Measurements from ENCODE around the gene SLC27A2.

DNA sequence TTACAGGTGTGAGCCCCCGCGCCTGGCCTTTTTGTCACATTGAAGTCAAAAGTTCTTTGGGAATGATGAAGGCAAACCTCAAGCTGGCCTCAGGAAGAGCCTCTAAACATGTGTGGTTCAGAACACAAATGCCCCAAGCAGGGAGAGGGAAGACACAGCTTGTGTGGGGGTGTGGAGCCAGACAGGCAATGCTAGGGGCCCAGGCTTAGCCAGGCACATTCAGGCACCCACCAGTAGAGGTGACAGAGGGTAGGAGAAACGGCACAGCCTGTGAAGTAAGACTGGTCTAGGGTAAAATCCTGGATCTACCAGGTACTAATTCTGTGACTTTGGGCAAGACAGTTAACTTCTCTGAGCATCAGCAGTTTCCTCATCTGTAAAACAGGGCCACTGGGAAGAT lies 80.0 kb downstream of the SLC27A2 start:
- no peak for TF ChIP-seq SMC3 (IDR thresholded peaks at IDR 0.05; ENCODE audit: borderline replicate concordance, low read length)
- no peak for TF ChIP-seq CREM (IDR thresholded peaks at IDR 0.05; ENCODE audit: low read depth)
- TF ChIP-seq, protein P1, sequence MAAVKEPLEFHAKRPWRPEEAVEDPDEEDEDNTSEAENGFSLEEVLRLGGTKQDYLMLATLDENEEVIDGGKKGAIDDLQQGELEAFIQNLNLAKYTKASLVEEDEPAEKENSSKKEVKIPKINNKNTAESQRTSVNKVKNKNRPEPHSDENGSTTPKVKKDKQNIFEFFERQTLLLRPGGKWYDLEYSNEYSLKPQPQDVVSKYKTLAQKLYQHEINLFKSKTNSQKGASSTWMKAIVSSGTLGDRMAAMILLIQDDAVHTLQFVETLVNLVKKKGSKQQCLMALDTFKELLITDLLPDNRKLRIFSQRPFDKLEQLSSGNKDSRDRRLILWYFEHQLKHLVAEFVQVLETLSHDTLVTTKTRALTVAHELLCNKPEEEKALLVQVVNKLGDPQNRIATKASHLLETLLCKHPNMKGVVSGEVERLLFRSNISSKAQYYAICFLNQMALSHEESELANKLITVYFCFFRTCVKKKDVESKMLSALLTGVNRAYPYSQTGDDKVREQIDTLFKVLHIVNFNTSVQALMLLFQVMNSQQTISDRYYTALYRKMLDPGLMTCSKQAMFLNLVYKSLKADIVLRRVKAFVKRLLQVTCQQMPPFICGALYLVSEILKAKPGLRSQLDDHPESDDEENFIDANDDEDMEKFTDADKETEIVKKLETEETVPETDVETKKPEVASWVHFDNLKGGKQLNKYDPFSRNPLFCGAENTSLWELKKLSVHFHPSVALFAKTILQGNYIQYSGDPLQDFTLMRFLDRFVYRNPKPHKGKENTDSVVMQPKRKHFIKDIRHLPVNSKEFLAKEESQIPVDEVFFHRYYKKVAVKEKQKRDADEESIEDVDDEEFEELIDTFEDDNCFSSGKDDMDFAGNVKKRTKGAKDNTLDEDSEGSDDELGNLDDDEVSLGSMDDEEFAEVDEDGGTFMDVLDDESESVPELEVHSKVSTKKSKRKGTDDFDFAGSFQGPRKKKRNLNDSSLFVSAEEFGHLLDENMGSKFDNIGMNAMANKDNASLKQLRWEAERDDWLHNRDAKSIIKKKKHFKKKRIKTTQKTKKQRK (IDR thresholded peaks at IDR 0.05; ENCODE audit: low read depth, low read length), result no peak
- TF ChIP-seq, protein P2, sequence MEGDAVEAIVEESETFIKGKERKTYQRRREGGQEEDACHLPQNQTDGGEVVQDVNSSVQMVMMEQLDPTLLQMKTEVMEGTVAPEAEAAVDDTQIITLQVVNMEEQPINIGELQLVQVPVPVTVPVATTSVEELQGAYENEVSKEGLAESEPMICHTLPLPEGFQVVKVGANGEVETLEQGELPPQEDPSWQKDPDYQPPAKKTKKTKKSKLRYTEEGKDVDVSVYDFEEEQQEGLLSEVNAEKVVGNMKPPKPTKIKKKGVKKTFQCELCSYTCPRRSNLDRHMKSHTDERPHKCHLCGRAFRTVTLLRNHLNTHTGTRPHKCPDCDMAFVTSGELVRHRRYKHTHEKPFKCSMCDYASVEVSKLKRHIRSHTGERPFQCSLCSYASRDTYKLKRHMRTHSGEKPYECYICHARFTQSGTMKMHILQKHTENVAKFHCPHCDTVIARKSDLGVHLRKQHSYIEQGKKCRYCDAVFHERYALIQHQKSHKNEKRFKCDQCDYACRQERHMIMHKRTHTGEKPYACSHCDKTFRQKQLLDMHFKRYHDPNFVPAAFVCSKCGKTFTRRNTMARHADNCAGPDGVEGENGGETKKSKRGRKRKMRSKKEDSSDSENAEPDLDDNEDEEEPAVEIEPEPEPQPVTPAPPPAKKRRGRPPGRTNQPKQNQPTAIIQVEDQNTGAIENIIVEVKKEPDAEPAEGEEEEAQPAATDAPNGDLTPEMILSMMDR (IDR thresholded peaks at IDR 0.05 in 2 of 3, conservative IDR thresholded peaks at IDR 0.05 in 1 of 3; ENCODE audit: control insufficient read depth in 2 of 3, extremely low read depth in 1 of 3, insufficient read depth in 1 of 3, low read depth in 3 of 3, low read length in 3 of 3), result 0 out of 6 replicates have a peak, but pooled peaks of 1 of the 3 experiments have one; percentile 4
- TF ChIP-seq SRF (IDR thresholded peaks at IDR 0.05; ENCODE audit: low read depth in 2 of 2, low read length in 2 of 2), result no peak

Data from GM12878 (cell line).